ENCODE data around the gene SMAD1.
"Not testable (repeated sequence)": the region's sequence is repeated elsewhere in the genome, so short reads cannot be mapped to it uniquely, and the experiment has no call there.

The SMAD1 gene

DNA sequence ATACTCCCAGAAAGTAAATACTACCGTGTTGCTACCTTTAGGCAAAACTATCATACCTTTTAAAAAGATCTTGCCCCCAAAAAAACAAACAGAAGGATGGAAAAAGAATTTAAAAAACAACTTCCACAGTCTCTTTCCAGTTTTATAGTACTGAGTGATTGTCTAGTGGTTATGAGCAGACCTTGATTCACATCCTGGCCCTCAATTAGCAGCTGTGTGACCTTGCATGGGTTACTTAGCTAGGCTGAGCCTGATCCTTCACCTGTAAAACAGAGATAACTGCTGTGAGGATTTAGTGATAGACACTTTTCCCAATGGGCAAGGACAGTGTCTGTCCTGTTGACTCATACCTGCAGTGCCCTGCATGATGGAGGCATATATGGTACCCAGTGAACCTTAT, 49.0 kb downstream of the SMAD1 start:
- DNase-seq = no peak

DNA sequence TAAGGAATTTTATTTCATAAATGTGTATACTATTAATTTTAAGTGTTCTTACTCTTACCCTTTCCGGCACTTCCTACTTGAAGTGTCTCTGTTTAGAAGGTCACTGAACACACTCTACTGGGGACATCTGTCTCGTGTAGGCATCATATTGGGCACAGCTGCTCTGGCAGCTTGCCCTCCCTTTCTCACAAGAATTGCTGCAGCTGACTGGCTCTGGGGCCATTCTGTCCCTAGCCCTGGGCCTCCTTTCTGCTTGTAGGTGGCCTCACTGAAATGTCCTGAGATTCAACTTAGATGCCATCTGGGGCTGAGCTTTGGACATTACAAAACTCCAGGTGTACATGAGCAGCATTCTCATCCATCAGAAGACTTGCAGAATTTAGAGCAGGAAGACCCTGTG, 49.6 kb downstream of the SMAD1 start:
- DNase-seq = no peak

DNA sequence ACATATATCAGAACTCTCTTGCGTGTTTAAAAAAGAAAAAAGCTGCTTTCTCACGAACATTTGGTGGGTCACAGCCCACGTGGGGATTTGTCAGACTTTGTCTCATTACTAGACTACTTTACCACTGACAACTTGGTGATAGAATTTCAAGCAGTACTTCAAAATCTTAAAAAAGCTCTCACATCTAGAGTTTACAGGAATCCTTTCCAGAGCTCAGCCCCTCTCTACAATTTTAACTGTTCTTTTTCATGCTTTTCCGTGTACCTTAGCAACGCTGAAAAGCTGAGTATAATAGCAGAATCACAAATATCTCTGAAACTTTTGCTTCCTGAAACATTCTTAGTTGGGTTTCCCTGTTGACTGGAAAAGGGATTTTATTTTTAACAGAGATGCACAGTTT, 50.2 kb downstream of the SMAD1 start:
- no peak for DNase-seq

DNA sequence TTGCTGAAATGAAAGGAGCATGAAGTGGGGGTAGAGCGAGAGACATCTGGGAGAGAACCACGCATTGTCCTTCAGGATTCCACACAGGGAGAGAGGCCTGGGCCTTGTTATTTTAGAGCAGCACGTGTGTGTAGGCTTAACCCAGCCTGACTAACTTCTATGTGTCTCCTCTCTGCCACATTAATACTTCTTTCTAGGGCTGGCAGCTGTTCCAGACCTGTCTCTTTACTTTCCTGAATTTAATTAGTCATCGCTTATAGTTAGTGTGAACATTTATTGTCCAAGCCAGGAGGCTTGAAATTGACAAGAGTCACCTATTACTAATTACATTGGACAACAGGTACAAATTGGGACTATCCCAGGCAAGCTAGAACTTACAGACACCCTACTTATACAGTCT, 51.3 kb downstream of the SMAD1 start:
- no peak for DNase-seq

DNA sequence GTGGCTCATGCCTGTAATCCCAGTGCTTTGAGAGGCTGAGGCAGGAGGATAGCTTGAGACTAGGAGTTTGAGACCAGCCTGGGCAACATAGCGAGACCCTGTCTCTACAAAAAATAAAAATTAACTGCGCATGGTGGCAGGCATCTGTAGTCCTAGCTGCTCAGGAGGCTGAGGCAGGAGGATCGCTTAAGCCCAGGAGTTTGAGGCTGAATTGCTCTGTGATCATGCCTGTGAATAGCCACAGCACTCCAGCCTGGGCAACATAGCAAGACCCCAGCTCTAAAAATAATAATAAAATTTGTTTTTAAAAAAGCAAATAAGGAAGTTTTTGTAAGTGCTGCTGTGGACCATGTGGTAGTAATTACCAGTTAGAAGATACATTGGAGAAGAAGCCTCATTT, 51.8 kb downstream of the SMAD1 start:
- not testable (repeated sequence) for DNase-seq

DNA sequence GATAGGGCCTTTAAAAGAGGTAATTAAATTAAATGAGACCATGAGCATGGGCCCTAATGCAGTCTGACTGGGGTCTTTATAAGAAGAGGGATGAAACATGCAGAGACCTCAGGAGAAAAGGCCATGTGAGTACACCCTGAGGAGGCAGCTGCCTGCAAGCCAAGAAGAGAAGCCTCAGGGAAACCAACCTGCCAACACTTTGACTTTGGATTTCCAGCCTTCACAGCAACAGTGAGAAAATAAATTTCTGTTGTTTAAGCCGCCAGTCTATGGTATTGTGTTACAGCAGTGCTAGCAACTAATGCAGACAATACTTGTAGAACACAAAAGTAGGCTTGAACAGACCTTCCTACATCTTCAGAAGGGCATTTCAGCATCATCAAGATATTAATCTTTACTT, 52.3 kb downstream of the SMAD1 start:
- no peak for DNase-seq

DNA sequence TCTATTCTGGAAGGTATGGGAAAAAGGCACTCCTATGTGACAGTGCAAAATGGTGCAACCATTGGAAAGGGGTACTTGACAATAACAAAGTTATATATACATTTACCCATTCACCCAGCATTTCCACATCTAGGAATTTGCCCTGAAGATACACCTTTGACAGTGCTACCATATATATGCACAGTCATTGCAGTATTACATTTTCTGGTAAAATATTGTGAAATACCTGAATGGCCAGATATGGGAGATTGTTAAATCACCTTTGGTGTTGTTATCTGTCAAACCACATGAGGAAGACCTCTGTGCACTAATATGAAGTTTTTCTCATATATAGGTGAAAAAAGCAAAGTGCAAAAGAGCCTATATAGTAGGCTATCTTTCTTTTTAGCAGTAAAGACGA, 53.5 kb downstream of the SMAD1 start:
- no peak for DNase-seq

DNA sequence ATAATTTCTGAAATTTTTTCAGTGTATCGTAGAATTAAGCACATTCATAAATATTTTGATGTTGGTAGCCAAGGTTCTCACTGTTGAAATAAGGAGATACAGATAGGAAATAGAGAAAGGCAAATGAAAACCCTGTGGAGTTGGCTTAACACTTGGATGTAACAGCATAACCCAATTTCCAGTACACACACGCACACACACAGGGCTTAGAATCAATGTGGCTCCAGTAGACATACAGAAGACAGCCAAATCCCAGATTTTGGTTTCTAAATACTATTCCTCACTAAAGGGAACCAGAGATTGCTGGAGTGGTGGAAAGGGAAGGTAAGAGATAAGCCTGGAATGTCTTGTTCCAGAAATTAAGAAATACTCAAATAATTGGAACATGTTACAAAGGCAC, 54.4 kb downstream of the SMAD1 start:
- no peak for DNase-seq

DNA sequence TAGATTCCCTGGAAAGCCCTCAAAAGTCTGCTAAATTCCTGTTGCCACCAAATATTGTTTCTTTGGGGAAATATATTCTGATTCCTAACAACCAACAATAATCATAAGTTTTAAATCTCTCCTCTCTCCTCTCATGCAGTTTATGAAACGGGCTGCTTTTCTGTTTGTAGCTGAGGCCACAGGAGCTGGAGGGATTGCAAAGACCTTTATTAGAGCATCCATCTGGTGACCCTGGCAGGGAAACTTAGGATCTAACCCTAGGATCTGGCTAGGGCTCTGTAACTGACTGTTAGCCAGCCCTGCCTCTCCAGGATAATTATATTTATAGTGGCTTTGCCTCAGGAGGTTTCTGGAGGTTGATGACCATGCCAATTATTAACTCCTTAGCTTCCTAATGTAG, 56.9 kb downstream of the SMAD1 start:
- no peak for DNase-seq

DNA sequence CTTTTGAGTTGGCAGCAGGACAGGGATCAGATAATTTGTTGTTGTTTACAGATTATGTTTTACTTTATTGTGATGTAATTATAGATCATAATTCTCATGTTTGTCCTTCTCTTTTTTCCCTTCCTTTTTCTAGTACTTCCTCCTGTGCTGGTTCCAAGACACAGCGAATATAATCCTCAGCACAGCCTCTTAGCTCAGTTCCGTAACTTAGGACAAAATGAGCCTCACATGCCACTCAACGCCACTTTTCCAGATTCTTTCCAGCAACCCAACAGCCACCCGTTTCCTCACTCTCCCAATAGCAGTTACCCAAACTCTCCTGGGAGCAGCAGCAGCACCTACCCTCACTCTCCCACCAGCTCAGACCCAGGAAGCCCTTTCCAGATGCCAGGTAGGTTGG, 58.0 kb downstream of the SMAD1 start:
- DNase-seq = no peak

DNA sequence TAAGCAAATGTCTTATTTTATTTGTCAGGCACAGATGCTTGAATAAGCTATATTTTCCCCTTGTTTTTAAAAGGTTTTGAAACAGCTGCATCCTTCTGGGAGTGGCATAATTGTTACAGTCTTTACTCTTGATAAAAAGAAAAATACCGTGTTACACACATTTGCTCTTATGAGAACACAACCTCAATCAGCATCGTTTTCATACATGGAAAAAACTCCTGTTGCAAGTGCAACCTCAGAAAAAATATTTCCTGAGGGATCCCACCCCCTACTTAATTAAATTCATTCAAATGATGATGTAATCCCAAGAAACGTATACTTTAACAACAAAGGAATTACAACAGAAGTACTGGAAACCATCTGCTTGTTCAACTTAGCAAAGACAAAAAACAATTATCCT, 58.6 kb downstream of the SMAD1 start:
- DNase-seq = no peak

DNA sequence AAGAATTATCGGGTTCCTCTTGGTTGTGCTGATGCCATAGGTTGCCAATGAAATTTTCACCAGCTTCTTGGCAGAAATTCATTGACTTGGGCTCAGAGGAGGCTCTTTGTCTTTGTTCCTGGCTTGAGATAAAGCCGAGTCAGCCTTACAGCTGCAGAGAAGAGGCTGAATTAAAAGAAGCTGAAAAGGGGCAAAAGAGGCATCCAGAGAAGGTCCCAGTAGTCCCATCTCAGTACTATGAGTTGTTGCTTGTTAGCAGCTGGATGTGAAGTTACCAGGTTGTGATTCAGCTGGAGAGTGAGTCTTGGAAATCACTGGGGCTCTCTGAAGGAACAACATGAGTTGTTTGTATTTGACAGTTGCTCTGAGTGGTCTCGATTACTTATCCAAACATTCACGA, 59.7 kb downstream of the SMAD1 start:
- DNase-seq = no peak

DNA sequence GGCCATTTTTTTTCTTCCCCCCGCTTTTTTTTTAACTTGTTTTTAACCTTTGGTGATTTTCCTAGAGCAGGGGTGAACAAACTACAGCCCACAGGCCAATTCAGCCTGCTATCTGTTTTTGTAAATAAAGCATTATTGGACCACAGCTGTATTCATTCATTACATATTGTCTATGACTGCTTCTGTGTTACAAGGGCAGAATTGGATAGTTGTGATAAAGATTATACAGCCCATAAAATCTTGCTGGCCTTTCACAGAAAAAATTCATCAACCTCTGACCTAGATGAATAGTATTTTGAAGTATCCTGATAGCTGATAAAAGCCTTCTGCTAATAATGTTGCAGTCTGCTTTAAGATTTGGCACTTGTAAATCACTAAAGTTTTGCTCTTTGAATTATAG, 63.4 kb downstream of the SMAD1 start:
- DNase-seq = no peak

DNA sequence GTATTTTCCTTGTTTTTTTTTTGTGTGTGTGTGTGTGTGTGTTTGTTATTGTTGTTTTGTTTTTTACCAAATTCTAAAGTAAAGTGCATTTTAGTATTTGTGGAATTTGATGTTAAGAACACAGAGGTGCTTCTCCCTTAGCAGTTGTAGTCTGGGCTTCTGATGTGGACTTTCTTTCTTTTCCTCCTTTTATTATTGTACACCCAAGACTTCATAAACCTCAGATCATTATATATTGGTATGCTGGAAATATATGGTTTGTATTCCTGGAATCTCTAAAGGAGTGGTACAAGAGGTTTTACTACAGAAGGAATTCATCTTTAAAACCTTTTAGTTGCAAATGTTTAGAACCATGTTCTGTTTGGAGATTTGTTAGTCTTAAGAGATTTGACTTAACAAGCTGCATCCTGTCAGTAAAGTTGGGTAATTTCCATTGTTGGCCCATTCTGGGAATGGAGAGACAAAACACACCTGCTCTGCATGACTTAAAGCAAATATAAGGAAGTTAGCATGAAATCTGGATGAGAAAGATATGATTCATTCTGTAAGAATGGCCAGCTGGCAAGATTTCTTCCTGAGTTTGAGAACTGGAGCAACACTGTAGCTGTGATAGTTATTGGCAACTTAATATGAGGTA, 64.0 kb downstream of the SMAD1 start:
- DNase-seq = no peak

DNA sequence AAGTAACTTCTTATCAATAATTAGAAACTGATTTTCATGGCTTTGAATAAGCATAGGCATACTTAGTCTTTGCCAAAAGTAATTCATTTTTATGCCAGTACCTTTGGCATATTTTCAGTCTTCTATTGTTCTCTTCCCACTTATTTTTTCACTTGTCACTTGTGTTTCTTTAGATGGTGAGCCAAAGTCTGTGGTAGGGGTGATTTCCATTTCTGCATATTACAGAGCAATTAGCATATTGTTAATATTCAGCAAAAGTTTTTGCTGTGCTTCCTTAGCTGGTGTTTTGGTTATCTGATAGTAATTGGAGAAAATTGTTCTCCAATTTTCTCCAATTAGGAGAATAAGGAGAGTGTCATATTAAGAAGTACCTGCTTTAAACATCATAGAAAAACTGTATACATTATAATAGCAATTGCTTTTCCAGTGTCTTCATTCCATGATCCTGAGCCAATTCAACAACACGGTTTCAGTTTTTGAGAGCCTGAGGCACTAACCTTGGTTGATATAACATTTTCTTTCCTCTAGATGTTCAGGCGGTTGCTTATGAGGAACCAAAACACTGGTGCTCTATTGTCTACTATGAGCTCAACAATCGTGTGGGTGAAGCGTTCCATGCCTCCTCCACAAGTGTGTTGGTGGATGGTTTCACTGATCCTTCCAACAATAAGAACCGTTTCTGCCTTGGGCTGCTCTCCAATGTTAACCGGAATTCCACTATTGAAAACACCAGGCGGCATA, 64.7 kb downstream of the SMAD1 start:
- DNase-seq = no peak

DNA sequence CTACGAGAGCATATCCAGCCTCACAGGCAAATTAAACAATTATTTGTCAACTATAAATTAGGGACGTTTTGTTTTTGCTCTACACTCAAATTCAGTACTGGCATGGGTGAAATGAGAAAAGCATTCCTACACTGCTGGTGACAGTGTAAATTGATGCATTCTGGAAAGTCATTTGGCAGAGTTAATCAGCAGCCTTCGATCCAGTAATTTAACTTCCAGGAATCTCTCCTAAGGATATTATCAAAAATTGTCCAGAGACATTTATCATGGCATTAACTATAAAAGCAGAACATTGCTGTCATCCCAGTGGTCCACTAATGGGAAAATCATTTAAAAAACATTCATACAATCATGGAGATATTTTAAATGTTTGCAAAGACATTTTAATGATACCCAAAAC, 70.0 kb downstream of the SMAD1 start:
- DNase-seq = no peak

DNA sequence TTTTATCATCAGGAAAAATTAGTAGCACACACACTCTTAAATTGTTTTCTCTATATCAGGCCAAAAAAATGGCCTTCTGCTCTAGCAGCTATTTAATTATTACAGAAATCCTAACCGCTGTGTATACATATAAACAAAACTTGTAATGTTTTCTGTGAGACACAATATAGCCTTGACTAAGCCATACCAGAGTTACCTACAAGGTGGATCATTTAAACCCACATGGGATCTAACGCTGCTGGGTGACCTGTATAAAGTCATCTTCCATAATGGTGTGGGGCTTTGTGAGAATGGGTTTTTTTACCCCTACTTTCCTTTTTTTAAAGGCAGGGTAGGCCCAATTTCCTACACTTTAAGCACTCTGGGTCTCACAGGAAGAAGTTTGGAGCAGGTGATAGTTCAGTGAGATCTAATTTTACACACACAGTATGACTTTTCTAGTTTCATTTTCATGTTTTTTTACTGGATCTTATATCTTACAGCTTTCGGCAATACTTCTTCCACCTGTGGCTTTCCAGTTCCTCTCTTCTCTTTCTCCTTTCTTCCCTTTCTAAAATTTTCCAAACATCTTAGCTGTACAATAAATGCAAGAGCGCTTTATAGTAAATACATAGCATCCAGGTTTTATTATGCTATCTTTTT, 70.6 kb downstream of the SMAD1 start:
- DNase-seq = no peak

DNA sequence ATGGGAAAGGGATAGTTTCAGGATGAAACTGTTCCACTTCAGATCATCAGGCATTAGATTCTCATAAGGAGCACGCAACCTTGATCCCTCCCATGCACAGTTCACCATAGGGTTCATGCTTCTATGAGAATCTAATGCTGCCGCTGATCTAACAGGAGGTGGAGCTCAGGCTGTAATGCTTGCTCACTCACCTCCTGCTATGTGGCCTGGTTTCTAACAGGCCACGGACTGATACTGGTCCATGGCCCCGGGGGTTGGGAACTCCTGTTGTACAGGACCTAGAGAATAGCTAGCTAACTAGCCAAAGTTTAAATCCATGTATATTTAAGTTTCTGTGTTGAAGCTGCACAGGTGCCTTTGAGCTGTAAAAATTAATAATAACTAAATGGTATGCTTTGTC, 71.7 kb downstream of the SMAD1 start:
- DNase-seq = no peak

DNA sequence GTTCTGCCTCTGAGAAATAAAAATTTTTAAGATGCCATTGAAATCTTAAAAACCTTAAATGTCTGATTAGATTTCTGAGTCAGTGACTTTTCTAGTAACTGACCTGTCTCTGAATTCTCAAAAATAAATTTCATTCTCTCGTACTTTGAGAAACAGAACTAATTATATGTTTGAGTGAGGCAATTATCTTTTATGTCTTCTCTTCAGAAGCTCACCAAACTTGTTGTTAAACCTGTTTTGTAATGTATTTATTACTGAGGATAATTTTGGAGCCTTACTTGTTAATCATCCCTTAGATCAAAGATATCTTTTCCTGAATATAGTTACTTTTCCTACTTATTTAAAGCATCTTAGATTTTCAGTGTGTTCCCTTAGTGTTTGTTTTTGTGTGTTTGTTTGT, 73.0 kb downstream of the SMAD1 start:
- no peak for DNase-seq

DNA sequence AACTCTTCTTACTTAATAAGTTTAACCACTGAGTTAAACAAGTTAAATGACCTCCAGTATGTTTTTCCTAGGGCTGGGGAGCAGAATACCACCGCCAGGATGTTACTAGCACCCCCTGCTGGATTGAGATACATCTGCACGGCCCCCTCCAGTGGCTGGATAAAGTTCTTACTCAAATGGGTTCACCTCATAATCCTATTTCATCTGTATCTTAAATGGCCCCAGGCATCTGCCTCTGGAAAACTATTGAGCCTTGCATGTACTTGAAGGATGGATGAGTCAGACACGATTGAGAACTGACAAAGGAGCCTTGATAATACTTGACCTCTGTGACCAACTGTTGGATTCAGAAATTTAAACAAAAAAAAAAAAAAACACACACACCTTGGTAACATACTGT, 76.1 kb downstream of the SMAD1 start:
- DNase-seq = no peak

DNA sequence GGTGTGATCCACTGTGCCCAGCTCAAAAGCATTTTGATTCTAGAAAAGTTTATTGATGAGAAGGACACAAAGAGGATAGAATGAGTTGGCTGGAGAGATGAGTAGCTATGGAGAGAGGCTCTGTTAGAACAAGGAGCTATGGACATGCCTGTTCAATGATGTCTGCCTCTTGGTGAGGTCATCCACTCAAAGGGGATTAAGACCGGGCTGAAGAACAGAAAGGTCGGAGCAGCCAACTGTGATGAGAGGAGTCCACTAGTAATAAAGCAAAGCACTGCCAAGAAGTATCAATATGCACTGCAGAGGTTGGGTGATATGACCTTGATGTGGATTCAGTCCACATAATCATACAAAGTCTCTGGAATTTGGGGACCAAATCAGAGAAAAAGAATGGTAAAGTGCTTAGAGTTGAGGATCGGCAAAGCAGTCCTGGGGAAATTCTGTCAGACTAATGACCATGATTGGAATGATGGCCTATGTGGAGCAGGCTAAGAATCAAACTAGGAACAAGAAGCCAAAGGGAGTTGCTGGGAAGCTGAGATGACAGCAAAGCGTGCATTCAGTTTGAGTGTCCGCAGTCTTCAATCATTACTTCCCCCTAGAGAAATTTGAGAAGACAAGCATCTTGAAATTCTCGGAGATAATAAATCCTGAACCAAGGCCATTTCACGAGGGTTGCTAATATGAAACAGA, 81.8 kb downstream of the SMAD1 start:
- DNase-seq = no peak

DNA sequence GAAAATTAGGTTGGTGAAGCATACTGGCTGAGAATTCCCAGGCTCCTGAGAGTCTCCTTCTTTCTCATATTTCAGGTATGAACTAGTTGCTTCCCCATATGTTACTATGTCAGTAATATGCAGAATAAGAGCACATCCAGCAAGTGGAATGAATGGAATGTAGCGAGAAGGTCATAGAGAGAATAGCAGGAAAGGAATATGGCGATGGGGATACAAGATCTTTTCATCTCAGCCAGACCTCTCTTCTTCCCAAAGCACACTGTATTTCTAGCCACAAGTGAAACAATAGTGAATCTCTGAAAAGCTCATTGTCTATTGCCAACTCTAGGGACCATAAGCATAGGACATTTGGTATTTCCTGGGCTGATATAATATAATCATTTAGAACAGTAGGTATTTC, 82.9 kb downstream of the SMAD1 start:
- DNase-seq = no peak

DNA sequence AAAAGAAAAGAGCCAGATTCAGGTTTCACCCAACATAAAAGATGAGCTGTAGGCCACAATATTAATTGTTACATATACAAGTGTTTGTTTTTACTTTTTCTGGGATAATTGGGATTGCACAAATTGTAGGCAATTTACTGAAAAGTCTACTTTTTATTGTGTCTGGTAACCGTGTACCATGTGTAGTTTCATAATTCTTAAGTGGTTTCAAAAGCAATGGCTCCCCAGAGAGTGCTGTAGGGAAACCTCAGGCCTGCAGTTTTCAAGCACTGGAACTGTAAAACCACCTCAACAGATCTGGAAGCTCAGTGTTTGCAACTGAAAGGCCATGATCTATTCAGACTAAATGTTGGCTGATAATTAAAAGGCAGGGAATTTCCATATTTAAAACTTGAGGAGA, 83.7 kb downstream of the SMAD1 start:
- no peak for DNase-seq

DNA sequence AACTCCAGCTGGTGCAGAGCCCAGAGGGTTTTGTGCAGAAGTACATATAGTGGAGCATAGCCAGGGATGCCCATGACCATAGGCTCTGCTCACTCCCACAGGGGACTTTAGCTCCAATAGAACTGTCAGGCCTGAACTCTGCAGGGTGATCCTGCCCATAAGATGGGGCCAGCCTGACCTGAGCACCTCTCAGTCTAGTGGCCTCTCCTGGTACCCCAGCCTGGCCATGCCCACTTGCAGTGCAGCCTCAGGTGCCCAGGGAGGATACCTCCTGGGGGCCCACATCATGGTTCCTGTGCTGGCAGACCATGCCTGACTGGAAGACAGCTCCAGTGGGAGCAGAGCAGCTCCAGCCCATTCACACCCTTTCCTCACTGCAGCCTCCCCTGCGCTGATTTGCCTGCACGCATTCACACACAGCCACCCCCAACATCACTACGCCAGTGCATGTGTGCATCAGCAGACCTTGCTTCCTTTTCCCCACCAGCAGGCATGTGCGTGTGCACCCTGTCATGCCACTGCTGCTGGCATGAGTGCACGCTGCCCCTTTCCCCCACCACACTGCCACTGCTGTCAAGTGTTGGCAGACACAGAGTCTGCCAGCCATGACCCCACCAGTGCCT, 84.5 kb downstream of the SMAD1 start:
- DNase-seq = no peak
